OCI-LY3 (cell line): Measurements from ENCODE around the gene CIDEB.
"Not testable (repeated sequence)": the region's sequence is repeated elsewhere in the genome, so short reads cannot be mapped to it uniquely, and the experiment has no call there.

Source experiments
- H2AFZ ChIP-seq: fragments of 200-600, 300-600 bp; shearing (Covaris generic); 2 replicates; pipeline ENCODE4 v1.6.0; 2014; ENCODE audit warnings: antibody characterized with exemption, low read depth, low read length
- H3K27ac ChIP-seq: fragments of 200-600, 300-600 bp; sonication (generic); 2 replicates; pipeline ENCODE4 v1.5.1; 2014; ENCODE audit warnings: mild to moderate bottlenecking, low read length, moderate library complexity, mixed read lengths
- H3K27me3 ChIP-seq: fragments of 200-600, 300-600 bp; sonication (generic); 2 replicates; pipeline ENCODE4 v1.6.1; 2014; ENCODE audit warnings: low read depth, low read length, mixed read lengths
- H3K36me3 ChIP-seq: fragments of 200-600, 300-600 bp; sonication (generic); replicated peaks from 2 replicates; pipeline ENCODE3; 2014; ENCODE audit warnings: low read depth, low read length, mixed read lengths
- H3K4me1 ChIP-seq: fragments of 300-600, 200-600 bp; sonication (generic); 2 replicates; pipeline ENCODE4 v1.6.1; 2014; ENCODE audit warnings: low read length, mixed read lengths
- H3K4me2 ChIP-seq: fragments of 200-600, 300-600 bp; sonication (generic); 2 replicates; pipeline ENCODE4 v1.6.1; 2014; ENCODE audit warnings: low read length, mixed read lengths
- H3K4me3 ChIP-seq: fragments of 300-600, 200-600 bp; sonication (generic); 2 replicates; pipeline ENCODE4 v1.5.1; 2014; ENCODE audit warnings: antibody characterized with exemption, mild to moderate bottlenecking, low read length, moderate library complexity
- H3K79me2 ChIP-seq: fragments of 300-600, 200-600 bp; shearing (Covaris generic); 2 replicates; pipeline ENCODE4 v1.6.1; 2014; ENCODE audit warnings: mild to moderate bottlenecking, low read length, mixed read lengths
- H3K9ac ChIP-seq: fragments of 300-600, 200-600 bp; shearing (Covaris generic); 2 replicates; pipeline ENCODE4 v1.6.0; 2014; ENCODE audit warnings: mild to moderate bottlenecking, low read length, moderate library complexity
- H3K9me3 ChIP-seq: fragments of 200-600, 300-600 bp; shearing (Covaris generic); 2 replicates; pipeline ENCODE4 v1.6.1; 2014; ENCODE audit warnings: low read length, mixed read lengths; ENCODE audit not compliant: insufficient read depth
- H4K20me1 ChIP-seq: fragments of 200-600, 300-600 bp; sonication (generic); 2 replicates; pipeline ENCODE4 v1.6.1; 2016; ENCODE audit warnings: low read length, mixed read lengths; ENCODE audit not compliant: insufficient read depth
- EZH2phosphoT487 ChIP-seq: fragments of 200-600 bp; shearing (Covaris generic); IDR thresholded peaks from 2 replicates; pipeline ENCODE4 v1.6.1; 2018; ENCODE audit warnings: antibody characterized with exemption, mixed run types, low read depth
- TF ChIP-seq, protein P1 (sequence below): fragments of 200-600, 300-600 bp; sonication (generic); IDR thresholded peaks from 2 replicates; pipeline ENCODE4 v1.5.1; 2014; ENCODE audit warnings: antibody characterized with exemption, low read length, low read depth

Gene CIDEB

DNA sequence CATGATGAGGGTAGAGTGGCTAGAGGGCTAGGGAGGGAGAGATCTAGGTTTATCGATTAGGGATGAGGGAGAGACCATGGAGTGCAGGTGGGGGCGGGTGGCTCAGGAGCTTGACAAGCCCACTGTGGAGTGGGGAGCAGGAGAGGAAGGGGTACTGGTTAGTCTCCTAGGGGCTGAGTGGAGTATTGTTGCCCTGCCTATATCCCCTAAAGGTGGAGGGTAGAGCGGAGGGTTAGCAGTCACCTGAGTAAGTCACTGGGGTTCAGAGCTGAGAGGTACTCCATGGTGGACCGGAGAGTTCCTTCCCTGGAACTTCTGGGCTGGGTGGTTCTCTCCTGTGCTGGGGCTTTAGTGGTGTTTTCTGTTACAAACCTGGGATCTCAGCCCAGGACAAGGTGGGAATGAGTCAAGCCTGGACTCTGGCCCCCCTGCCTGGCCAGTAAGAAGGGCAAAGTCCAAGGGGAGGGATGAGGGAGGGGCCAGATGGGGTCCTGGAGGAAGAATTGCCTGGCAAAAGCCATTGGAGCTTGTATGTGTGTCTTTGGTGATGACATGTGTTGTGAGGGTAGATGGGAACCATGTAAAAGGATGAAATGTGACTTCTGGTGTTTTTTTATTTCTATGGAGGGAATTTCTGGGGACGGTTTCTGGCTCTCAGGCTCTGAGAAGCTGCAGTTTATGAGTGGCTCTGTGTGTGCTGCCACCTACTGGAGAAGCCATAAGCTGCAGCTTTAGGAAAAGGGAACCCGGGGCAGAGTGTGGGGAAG lies at the start of gene CIDEB:
CIDEB (minus strand) TSS at position 403 of the 767 bp plus-strand sequence; CDS start at position 284, 119 bp downstream.
- no peaks in the 10 kb centered on the region for H4K20me1 ChIP-seq
- peaks cover 38% of the 10 kb centered on the region for H3K36me3 ChIP-seq
- H3K4me1 ChIP-seq: peaks cover 4% of the 10 kb centered on the region
- no peaks in the 10 kb centered on the region for H3K9me3 ChIP-seq
- no peaks in the 10 kb centered on the region for H3K79me2 ChIP-seq
- no peak within 1 kb of the TSS for H3K4me3 ChIP-seq
- no peak within 1 kb of the TSS for H3K9ac ChIP-seq
- H3K27ac ChIP-seq: peak within 1 kb of the TSS; percentile 17; the same call in 1 of the 2 replicates
- TF ChIP-seq, protein P1, sequence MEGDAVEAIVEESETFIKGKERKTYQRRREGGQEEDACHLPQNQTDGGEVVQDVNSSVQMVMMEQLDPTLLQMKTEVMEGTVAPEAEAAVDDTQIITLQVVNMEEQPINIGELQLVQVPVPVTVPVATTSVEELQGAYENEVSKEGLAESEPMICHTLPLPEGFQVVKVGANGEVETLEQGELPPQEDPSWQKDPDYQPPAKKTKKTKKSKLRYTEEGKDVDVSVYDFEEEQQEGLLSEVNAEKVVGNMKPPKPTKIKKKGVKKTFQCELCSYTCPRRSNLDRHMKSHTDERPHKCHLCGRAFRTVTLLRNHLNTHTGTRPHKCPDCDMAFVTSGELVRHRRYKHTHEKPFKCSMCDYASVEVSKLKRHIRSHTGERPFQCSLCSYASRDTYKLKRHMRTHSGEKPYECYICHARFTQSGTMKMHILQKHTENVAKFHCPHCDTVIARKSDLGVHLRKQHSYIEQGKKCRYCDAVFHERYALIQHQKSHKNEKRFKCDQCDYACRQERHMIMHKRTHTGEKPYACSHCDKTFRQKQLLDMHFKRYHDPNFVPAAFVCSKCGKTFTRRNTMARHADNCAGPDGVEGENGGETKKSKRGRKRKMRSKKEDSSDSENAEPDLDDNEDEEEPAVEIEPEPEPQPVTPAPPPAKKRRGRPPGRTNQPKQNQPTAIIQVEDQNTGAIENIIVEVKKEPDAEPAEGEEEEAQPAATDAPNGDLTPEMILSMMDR: peak; percentile 94
- no peak for TF ChIP-seq EZH2phosphoT487
- no peak within 1 kb of the TSS for H3K4me2 ChIP-seq
- no peaks in the 10 kb centered on the region for H3K27me3 ChIP-seq
- no peak within 1 kb of the TSS for H2AFZ ChIP-seq

GRCh38 chr14:24356208-24356607 lies 48.4 kb upstream of the CIDEB start:
- Histone ChIP-seq H3K79me2 (no peaks in the 10 kb centered on the region), H3K9me3 (no peaks in the 10 kb centered on the region), H3K27me3 (peaks cover 24% of the 10 kb centered on the region), H3K36me3 (no peaks in the 10 kb centered on the region), H3K4me3 (no peak overlapping the region), H3K4me1 (peaks cover 1% of the 10 kb centered on the region; the same call in 1 of the 2 replicates), H3K4me2 (no peak overlapping the region), H3K9ac (no peak overlapping the region), H3K27ac (no peak overlapping the region), H4K20me1 (no peaks in the 10 kb centered on the region), H2AFZ (no peak overlapping the region)
- TF ChIP-seq, protein P1: no peak
- TF ChIP-seq EZH2phosphoT487: no peak

DNA sequence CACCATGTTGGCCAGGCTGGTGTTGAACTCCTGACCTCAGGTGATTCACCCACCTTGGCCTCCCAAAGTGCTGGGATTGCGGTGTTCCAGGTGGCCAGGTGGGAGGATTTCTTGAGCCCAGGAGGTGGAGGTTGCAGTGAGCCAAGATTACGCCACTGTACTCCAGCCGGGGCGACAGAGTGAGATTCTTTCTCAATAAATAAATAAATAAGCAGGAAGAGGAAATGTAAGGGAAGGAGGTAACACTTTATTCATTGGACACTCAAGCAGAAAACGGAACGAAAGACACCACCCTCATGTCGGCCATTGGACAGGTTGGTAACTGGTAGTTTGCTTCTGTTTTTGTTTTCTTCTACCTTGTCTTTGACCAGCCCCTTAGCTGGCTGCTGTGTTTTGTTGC lies 47.2 kb upstream of the CIDEB start:
- H3K4me3 ChIP-seq: no peak overlapping the region
- no peaks in the 10 kb centered on the region for H4K20me1 ChIP-seq
- H3K4me1 ChIP-seq: no peaks in the 10 kb centered on the region
- H3K27ac ChIP-seq: no peak overlapping the region
- H3K79me2 ChIP-seq: no peaks in the 10 kb centered on the region
- no peak overlapping the region for H3K9ac ChIP-seq
- peaks cover 33% of the 10 kb centered on the region for H3K27me3 ChIP-seq
- no peak for TF ChIP-seq EZH2phosphoT487
- TF ChIP-seq, protein P1: no peak
- H3K4me2 ChIP-seq: no peak overlapping the region
- no peaks in the 10 kb centered on the region for H3K36me3 ChIP-seq
- H3K9me3 ChIP-seq: no peaks in the 10 kb centered on the region
- H2AFZ ChIP-seq: no peak overlapping the region

DNA sequence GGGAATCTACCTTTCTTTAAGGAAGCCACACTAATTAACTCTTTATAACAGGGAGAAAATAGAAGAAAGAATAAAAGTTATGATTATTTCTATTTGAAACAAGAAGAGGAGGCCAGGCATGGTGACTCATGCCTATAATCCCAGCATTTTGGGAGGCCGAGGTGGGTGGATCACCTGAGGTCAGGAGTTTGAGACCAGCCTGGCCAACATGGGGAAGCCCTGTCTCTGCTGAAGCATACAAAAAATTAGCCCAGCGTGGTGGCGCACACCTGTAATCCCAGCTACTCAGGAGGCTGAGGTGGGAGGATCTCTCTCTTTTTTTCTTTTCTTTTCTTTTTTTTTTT lies 46.7 kb upstream of the CIDEB start:
- H3K79me2 ChIP-seq, H3K4me2 ChIP-seq: not testable (repeated sequence)

More for the DNA sequence above, 46.7 kb upstream of the CIDEB start:
- not testable (repeated sequence) for H4K20me1 ChIP-seq, H2AFZ ChIP-seq, H3K36me3 ChIP-seq, H3K4me3 ChIP-seq, H3K9me3 ChIP-seq, H3K27ac ChIP-seq, H3K4me1 ChIP-seq, H3K9ac ChIP-seq
- H3K27me3 ChIP-seq: peaks cover 38% of the 10 kb centered on the region
